Measurements from ENCODE around the gene TMC5.
"Not testable (repeated sequence)": the region's sequence is repeated elsewhere in the genome, so short reads cannot be mapped to it uniquely, and the experiment has no call there.

TMC5 gene

DNA sequence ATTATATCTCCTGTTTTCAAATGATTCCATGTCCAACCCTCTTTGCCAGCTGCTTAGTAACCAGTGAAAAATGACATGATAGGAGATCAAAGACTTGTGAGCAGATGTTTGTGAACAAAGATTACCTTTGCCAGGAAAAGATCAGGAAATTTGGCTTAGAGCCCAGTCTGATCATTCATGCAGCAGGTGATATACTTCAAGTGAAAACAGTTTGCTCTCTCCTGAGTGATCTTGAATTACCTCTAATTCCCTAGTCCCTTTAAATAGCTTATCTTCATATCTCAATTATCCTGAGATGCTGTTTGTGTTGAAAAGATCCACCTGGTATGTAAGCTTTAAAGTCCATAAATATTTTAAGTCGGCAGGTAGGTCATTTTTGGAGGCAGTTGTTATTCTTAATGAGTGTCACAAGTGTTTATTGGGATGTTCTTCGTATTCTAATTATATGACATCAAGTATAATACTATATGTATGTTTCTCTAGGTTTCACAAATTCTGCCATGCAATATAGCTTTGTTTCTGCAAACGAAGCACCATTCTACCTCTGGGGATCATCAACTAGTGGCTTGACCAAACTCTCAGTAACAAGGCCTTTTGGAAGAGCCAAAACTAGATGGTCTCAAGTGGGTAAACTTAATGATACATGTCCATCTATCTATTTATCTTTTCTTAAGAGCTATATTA is 124.6 kb downstream of the TMC5 start:
- no peak for DNase-seq (ENCODE audit: low read depth in 2 of 2)

DNA sequence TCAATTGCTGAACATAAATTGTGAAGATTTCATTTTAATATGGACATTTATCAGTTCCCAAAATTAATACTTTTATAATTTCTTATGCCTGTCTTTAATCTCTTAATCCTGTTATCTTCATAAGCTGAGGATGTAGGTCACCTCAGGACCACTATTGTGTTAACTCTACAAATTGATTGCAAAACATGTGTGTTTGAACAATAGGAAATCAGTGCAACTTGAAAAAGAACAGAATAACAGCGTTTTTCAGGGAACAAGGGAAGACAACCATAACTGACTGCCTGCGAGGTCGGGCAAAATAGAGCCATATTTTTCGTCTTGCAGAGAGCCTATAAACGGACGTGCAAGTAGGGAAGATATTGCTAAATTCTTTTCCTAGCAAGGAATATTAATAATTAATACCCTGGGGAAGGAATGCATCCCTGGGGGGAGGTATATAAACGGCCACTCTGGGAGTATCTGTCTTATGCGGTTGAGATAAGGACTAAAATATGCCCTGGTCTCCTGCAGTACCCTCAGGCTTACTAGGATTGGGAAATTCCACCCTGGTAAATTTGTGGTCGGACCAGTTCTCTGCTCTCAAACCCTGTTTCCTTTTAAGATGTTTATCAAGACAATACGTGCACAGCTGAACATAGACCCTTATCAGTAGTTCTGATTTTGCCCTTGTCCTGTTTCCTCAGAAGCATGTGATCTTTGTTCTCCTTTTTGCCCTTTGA is 125.8 kb downstream of the TMC5 start:
- not testable (repeated sequence) for DNase-seq (ENCODE audit: low read depth in 2 of 2)

GRCh38 chr16:19548144-19548543 is 130.5 kb downstream of the TMC5 start:
- DNase-seq (ENCODE audit: low read depth in 2 of 2), result no peak
